K562 (cell line): ENCODE measurements around the gene CHCHD5. TPM values are rescaled to one million over a fixed set of nuclear protein-coding genes. Genes with fewer than 3 reads are reported as not detected.
A peak's percentile ranks its signal among the peaks of the same experiment; 100 is the strongest.

Source experiments
- CHCHD3 ChIP-seq: fragments of 250-450 bp; sonication (Bioruptor Pico); IDR thresholded peaks from 2 replicates; pipeline ENCODE4 v2.1.2; 2022; ENCODE audit warnings: mild to moderate bottlenecking
- DEAF1 ChIP-seq: fragments of 450-650 bp; formaldehyde crosslinking; IDR thresholded peaks from 2 replicates; pipeline ENCODE4 v1.4.0; 2020; ENCODE audit warnings: mild to moderate bottlenecking, moderate library complexity
- ELK3 ChIP-seq: fragments of 450-650 bp; formaldehyde crosslinking; IDR thresholded peaks from 2 replicates; pipeline ENCODE4 v1.4.0; 2020; ENCODE audit warnings: mild to moderate bottlenecking
- EP400 ChIP-seq: fragments of 450-650 bp; IDR thresholded peaks from 2 replicates; pipeline ENCODE4 v1.6.1; 2017; ENCODE audit warnings: antibody characterized with exemption, mild to moderate bottlenecking, moderate library complexity
- FOXJ2 ChIP-seq: fragments of 200-800 bp; sonication (Bioruptor generic); IDR thresholded peaks from 2 replicates; pipeline ENCODE4 v1.6.1; 2016; ENCODE audit warnings: missing genetic modification characterization, missing compliant biosample characterization
- MCM2 ChIP-seq: fragments of 450-650 bp; IDR thresholded peaks from 2 replicates; pipeline ENCODE4 v1.6.1; 2017; ENCODE audit warnings: low read depth, mild to moderate bottlenecking
- NELFE ChIP-seq: IDR thresholded peaks from 2 replicates; pipeline ENCODE4 v1.6.1; 2011; ENCODE audit warnings: mild to moderate bottlenecking; ENCODE audit not compliant: insufficient read depth, insufficient read length
- SNIP1 ChIP-seq: fragments of 450-650 bp; IDR thresholded peaks from 2 replicates; pipeline ENCODE4 v1.7.1; 2017; ENCODE audit warnings: low read depth, mild to moderate bottlenecking
- ZNF282 ChIP-seq: sonication (generic); formaldehyde crosslinking; IDR thresholded peaks from 2 replicates; pipeline ENCODE4 v1.8.1; 2023; ENCODE audit warnings: missing genetic modification reagents
- ZNF586 ChIP-seq: fragments of 450-650 bp; formaldehyde crosslinking; conservative IDR thresholded peaks from 2 replicates; pipeline ENCODE4 v1.4.0; 2020; ENCODE audit warnings: mild to moderate bottlenecking, moderate library complexity
- ZNF699 ChIP-seq: fragments of 250-450 bp; sonication (Bioruptor Pico); IDR thresholded peaks from 2 replicates; pipeline ENCODE4 v1.8.0; 2021; ENCODE audit warnings: mild to moderate bottlenecking, moderate library complexity; ENCODE audit not compliant: insufficient replicate concordance
- ZNF76 ChIP-seq: fragments of 250-450 bp; sonication (Bioruptor Pico); IDR thresholded peaks from 2 replicates; pipeline ENCODE4 v1.4.0; 2020; ENCODE audit warnings: mild to moderate bottlenecking, moderate library complexity, borderline replicate concordance
- ZNF77 ChIP-seq: fragments of 250-450 bp; sonication (Bioruptor Pico); IDR thresholded peaks from 2 replicates; pipeline ENCODE4 v1.5.0; 2020
- polyA plus RNA-seq, 8 experiments: library from polyadenylated mRNA; depleted of rRNA in 4 of 8; stranded (reverse) in 5 of 8; unstranded in 3 of 8; fragments of >200 nt; fragmentation: Nextera tagmentation in 2 of 8; fragmentation: Illumina TruSeq in 1 of 8; extraction: Ambion mirVana in 2 of 8; extraction: Trizol in 1 of 8; gene quantifications; 2 replicates each; pipeline versions ENCODE4 v1.2.1 to v1.2.3, GENCODE V29; 2011 to 2014; ENCODE audit warnings: inconsistent platforms in 1 of 8, missing spikeins in 1 of 8
- total RNA-seq, 7 experiments: library from RNA; depleted of rRNA in 6 of 7; stranded (reverse); fragments of >200 nt in 6 of 7; fragmentation: Illumina TruSeq in 2 of 7; extraction: Trizol in 2 of 7; gene quantifications; 2 replicates each; pipeline versions ENCODE4 v1.2.1 to v1.2.3, GENCODE V29; 2011 to 2021; ENCODE audit warnings: low replicate concordance in 1 of 7
- TF ChIP-seq, protein P1 (sequence below): sonication (generic); formaldehyde crosslinking; IDR thresholded peaks from 2 replicates; pipeline ENCODE4 v1.8.0; 2023; ENCODE audit warnings: missing genetic modification reagents, mild to moderate bottlenecking, borderline replicate concordance
- TF ChIP-seq, protein P2 (sequence below): fragments of 250-450 bp; sonication (Bioruptor Pico); IDR thresholded peaks from 2 replicates; pipeline ENCODE4 v1.4.0; 2020; ENCODE audit warnings: mild to moderate bottlenecking, moderate library complexity, borderline replicate concordance
- TF ChIP-seq, protein P3 (sequence below): sonication (generic); formaldehyde crosslinking; IDR thresholded peaks from 2 replicates; pipeline ENCODE4 v1.8.0; 2022; ENCODE audit warnings: missing genetic modification reagents, mild to moderate bottlenecking, moderate library complexity, borderline replicate concordance

CHCHD5 gene
- total and polyA plus RNA-seq, 9 of the 15 experiments (the other 6 are each of a cell fraction or from before 2014, with no cell fraction given): 7.4 to 79.3 (median 33.4) TPM

DNA sequence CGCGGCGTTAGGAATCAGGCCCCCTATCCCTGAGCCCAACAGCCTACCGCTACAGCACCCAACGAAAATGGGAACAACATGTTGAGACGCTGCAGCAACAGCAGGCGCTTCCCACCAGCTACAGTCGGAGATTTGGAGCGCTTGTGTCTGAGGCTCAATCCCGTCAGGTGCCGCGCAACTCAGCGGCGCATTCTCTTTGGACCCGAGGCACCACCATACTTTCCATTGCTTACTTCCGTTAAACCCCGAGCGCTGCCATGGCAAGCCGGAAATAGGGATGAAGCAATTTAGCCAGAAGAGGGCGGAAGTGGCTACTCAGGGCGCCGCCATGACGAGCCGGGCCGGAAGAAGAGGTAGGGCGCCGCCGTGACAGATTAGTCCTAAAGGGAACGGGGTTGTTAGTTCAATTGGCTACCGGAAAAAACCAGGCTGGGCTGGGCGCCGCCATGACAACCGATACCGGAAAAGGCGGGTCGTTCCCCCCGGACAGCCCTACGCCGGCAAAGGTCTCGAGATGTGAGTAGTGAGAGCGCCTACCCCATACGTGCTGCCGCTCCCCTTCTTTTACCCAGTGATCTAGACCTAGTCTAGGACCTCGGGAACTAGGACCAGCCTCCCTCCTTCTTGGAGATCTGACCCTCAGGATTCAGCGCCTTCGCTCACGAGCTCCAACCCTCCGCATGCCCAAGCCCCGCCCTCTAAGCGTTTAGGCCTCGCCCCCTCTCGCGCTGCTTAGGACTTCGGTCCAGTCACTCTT lies at the start of gene CHCHD5 (continued):
- TF ChIP-seq, protein P1, sequence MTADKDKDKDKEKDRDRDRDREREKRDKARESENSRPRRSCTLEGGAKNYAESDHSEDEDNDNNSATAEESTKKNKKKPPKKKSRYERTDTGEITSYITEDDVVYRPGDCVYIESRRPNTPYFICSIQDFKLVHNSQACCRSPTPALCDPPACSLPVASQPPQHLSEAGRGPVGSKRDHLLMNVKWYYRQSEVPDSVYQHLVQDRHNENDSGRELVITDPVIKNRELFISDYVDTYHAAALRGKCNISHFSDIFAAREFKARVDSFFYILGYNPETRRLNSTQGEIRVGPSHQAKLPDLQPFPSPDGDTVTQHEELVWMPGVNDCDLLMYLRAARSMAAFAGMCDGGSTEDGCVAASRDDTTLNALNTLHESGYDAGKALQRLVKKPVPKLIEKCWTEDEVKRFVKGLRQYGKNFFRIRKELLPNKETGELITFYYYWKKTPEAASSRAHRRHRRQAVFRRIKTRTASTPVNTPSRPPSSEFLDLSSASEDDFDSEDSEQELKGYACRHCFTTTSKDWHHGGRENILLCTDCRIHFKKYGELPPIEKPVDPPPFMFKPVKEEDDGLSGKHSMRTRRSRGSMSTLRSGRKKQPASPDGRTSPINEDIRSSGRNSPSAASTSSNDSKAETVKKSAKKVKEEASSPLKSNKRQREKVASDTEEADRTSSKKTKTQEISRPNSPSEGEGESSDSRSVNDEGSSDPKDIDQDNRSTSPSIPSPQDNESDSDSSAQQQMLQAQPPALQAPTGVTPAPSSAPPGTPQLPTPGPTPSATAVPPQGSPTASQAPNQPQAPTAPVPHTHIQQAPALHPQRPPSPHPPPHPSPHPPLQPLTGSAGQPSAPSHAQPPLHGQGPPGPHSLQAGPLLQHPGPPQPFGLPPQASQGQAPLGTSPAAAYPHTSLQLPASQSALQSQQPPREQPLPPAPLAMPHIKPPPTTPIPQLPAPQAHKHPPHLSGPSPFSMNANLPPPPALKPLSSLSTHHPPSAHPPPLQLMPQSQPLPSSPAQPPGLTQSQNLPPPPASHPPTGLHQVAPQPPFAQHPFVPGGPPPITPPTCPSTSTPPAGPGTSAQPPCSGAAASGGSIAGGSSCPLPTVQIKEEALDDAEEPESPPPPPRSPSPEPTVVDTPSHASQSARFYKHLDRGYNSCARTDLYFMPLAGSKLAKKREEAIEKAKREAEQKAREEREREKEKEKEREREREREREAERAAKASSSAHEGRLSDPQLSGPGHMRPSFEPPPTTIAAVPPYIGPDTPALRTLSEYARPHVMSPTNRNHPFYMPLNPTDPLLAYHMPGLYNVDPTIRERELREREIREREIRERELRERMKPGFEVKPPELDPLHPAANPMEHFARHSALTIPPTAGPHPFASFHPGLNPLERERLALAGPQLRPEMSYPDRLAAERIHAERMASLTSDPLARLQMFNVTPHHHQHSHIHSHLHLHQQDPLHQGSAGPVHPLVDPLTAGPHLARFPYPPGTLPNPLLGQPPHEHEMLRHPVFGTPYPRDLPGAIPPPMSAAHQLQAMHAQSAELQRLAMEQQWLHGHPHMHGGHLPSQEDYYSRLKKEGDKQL (CRISPR knock-in tag): no peak
- TF ChIP-seq, protein P2, sequence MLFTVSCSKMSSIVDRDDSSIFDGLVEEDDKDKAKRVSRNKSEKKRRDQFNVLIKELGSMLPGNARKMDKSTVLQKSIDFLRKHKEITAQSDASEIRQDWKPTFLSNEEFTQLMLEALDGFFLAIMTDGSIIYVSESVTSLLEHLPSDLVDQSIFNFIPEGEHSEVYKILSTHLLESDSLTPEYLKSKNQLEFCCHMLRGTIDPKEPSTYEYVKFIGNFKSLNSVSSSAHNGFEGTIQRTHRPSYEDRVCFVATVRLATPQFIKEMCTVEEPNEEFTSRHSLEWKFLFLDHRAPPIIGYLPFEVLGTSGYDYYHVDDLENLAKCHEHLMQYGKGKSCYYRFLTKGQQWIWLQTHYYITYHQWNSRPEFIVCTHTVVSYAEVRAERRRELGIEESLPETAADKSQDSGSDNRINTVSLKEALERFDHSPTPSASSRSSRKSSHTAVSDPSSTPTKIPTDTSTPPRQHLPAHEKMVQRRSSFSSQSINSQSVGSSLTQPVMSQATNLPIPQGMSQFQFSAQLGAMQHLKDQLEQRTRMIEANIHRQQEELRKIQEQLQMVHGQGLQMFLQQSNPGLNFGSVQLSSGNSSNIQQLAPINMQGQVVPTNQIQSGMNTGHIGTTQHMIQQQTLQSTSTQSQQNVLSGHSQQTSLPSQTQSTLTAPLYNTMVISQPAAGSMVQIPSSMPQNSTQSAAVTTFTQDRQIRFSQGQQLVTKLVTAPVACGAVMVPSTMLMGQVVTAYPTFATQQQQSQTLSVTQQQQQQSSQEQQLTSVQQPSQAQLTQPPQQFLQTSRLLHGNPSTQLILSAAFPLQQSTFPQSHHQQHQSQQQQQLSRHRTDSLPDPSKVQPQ (CRISPR knock-in tag): no peak
- TF ChIP-seq ZNF282 (CRISPR knock-in tag) (no peak), SNIP1 (no peak), NELFE (no peak), ZNF77 (CRISPR knock-in tag) (no peak), ZNF586 (CRISPR knock-in tag) (no peak), MCM2 (no peak), FOXJ2 (tag) (peak; percentile 81), DEAF1 (CRISPR knock-in tag) (no peak), ZNF699 (CRISPR knock-in tag) (no peak), ELK3 (CRISPR knock-in tag) (no peak), ZNF76 (CRISPR knock-in tag) (no peak), CHCHD3 (CRISPR knock-in tag) (no peak), EP400 (peak; percentile 92)
- TF ChIP-seq, protein P3, sequence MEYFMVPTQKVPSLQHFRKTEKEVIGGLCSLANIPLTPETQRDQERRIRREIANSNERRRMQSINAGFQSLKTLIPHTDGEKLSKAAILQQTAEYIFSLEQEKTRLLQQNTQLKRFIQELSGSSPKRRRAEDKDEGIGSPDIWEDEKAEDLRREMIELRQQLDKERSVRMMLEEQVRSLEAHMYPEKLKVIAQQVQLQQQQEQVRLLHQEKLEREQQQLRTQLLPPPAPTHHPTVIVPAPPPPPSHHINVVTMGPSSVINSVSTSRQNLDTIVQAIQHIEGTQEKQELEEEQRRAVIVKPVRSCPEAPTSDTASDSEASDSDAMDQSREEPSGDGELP (CRISPR knock-in tag): peak; percentile 77; the same call in 1 of the 2 replicates
